NB4 (cell line): ENCODE measurements around the gene NKAIN4.

ENCODE experiments used
- DNase-seq: peaks from one replicate; pipeline ENCODE4 v3.0.0; 2010; ENCODE audit warnings: low read depth
- H3K4me3 ChIP-seq: one replicate; pipeline ENCODE4 v1.5.1; 2011; ENCODE audit warnings: mild to moderate bottlenecking, low read depth, low read length, moderate library complexity
- MYC ChIP-seq: IDR thresholded peaks from 2 replicates; pipeline ENCODE4 v1.6.1; 2011; ENCODE audit warnings: low read depth, low read length
- POLR2A ChIP-seq: IDR thresholded peaks from 2 replicates; pipeline ENCODE4 v1.6.1; 2011; ENCODE audit warnings: mild to moderate bottlenecking; ENCODE audit not compliant: insufficient read length; ENCODE audit errors: extremely low read depth
- TF ChIP-seq, protein P1 (sequence below): IDR thresholded peaks from 2 replicates; pipeline ENCODE4 v1.6.1; 2011; ENCODE audit warnings: low read depth, low read length
- TF ChIP-seq, protein P2 (sequence below): IDR thresholded peaks from one replicate; pipeline ENCODE4 v1.5.1; 2012; ENCODE audit warnings: low read depth, low read length

Gene NKAIN4

DNA sequence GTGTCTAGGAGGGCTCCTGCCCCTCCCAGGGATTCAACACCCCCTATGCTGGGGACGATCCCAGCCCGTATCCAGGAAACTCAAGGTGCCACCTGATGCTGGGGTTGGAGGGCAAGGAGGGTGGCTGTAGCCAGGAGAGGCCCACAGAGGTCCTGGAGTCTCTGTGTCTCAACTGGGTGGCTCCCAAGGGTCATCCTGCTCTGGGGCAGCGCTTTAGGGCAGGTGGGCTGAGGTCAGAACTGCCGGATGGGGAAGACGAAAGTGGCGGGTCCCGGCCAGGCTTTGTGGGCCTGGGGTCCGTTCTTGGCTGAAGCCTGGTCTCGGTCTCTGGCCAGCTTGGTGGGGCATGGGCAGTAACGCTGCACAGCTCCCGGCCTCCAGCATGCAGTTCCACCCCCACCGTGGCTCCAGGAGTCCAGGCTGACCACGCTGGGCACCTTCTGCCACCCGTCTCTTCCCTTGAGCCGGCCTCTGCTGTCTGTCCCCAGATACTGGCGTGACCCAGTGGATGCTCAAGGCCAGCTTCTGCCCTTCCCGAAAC is 35.9 kb upstream of the NKAIN4 start:
- DNase-seq = no peak
- TF ChIP-seq, protein P1, sequence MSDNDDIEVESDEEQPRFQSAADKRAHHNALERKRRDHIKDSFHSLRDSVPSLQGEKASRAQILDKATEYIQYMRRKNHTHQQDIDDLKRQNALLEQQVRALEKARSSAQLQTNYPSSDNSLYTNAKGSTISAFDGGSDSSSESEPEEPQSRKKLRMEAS = no peak
- TF ChIP-seq, protein P2, sequence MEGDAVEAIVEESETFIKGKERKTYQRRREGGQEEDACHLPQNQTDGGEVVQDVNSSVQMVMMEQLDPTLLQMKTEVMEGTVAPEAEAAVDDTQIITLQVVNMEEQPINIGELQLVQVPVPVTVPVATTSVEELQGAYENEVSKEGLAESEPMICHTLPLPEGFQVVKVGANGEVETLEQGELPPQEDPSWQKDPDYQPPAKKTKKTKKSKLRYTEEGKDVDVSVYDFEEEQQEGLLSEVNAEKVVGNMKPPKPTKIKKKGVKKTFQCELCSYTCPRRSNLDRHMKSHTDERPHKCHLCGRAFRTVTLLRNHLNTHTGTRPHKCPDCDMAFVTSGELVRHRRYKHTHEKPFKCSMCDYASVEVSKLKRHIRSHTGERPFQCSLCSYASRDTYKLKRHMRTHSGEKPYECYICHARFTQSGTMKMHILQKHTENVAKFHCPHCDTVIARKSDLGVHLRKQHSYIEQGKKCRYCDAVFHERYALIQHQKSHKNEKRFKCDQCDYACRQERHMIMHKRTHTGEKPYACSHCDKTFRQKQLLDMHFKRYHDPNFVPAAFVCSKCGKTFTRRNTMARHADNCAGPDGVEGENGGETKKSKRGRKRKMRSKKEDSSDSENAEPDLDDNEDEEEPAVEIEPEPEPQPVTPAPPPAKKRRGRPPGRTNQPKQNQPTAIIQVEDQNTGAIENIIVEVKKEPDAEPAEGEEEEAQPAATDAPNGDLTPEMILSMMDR = no peak
- no peak for TF ChIP-seq POLR2A
- TF ChIP-seq MYC = no peak
- no peak overlapping the region for H3K4me3 ChIP-seq

DNA sequence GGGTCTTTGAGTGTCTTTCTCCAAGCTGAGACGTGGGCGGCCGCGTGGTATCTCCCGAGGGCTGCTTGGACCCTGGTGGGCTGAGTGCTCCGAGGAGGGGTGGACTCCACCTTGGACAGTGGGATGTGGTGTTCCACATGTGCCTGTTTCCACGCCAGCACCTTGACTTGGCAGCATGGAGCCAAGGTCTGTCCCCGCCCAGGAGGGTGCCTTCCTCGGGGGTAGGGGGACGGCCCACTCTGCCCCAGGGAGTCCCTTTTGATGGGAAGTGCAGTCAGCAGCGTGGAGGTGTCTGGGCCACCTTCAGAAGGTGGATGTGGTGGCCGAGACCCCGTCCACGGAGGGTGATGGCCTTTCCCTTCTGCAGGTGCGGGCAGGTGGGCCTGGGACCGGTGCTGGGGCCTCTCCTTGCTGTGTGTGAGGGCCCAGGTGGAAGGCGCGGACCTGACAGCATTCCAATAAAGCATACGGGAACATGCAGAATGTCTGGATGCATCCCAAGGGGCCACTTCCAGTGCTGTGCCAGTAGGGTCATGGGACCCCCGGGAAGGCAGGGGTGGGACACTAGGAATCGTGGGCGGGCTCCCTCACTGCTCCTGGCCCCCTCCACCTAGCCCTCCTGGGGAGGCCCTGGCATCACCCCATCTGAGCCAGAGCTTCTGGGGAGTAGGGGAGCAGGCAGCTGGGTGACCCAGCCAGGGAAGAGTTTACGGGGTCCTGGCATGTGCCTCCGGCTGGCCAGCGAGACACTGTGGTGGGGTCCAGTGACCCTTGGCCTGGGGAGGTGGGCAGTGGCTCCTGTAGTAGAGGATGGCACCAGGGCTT is 35.3 kb upstream of the NKAIN4 start:
- no peak for DNase-seq
- TF ChIP-seq POLR2A (no peak), MYC (no peak)
- TF ChIP-seq, protein P2 = no peak
- TF ChIP-seq, protein P1 = no peak
- H3K4me3 ChIP-seq = no peak overlapping the region

DNA sequence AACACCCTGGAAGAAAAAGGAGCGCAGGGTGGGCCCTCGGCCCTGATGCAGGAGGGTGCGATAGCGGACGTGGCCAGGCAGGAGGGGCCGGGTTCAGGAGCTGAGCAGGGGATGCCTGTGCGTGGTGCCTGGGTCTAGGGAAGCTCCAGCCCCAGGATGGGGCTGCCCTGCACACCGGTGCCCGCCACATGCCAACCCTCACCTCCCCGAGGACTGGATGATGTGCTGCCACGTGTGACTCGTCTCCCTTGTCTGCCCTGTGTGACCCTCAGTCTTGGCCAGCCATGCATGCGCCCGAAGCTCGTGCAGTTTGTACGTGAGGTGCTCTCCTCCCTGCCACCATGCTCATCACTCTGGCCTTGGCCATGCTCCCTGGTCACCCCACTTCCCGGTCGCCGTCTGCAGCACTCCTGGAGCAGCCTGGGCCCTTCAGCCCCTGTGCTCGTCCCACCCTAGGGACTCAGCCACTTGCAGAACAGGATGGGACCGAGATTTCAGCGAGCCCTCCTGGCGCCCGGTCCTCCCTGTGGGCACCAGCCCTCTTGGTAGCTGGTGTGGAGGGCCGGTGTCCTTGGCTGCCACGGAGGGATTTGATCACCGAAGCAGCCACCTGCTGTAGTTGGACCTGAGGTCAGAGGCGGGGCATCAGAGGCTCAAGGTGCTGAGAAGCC is 34.5 kb upstream of the NKAIN4 start:
- DNase-seq = no peak
- no peak overlapping the region for H3K4me3 ChIP-seq
- TF ChIP-seq, protein P1 = no peak
- TF ChIP-seq MYC (no peak), POLR2A (no peak)
- TF ChIP-seq, protein P2 = no peak

DNA sequence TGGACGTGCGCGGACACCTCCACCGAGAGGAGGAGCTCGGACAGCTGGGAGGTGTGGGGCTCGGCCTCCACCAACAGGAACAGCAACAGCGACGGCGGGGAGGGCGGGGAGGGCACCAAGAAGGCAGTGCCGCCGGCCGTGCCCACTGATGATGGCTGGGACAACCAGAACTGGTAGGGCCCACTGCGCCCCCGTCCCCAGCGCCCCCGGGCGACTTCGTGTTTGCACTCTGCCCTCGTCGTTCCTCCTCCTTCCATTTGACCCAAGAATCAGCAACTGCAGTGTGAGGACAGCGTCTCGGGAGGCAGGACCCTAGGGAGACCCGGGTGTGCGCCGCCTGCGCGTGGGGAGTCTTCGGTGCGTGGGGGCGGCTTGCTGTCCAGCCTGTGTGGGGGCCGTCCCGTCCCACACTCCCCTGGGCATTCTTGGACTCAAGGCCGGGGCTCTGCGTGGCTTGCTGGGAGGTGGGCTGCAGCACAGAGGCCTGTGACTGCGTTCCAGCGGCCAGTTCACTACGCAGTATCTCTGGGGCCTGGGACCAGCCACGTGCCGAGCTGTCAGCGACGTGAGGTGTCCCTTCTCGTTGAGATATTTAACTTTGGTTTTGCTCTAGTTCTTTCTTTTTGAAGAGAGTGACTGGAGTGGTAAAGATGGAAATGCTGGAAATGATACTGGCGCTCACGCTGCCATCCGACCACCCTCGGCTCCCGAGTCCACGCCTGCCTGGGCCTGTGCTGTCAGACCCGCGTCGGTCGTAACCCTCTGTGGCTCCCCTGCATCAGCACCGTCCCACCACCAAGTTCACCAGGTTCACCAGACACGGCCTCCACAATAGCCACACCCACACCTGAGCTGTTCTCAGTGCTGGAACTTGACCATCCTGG is 33.7 kb upstream of the NKAIN4 start:
- H3K4me3 ChIP-seq = no peak overlapping the region
- TF ChIP-seq, protein P1 = no peak
- TF ChIP-seq, protein P2 = no peak
- no peak for TF ChIP-seq MYC
- TF ChIP-seq POLR2A = no peak
- no peak for DNase-seq
